ENCODE measurements around the gene COL1A2.

The COL1A2 gene

GRCh38 chr7:94436700-94437099 lies 42.0 kb downstream of the COL1A2 start:
- H3K4me3 ChIP-seq = no peak overlapping the region
- no peak for TF ChIP-seq CTCF (IDR thresholded peaks at IDR 0.05)

GRCh38 chr7:94439893-94440381 lies 45.2 kb downstream of the COL1A2 start:
- TF ChIP-seq CTCF (IDR thresholded peaks at IDR 0.05) = no peak
- H3K27ac ChIP-seq = no peak overlapping the region
- no peak for DNase-seq (ENCODE audit: low spot score)
- no peak overlapping the region for H3K4me3 ChIP-seq

More at GRCh38 chr7:94436700-94437099, 42.0 kb downstream of the COL1A2 start:
- no peak overlapping the region for H3K27ac ChIP-seq
- DNase-seq (ENCODE audit: low spot score) = no peak

GRCh38 chr7:94440451-94441039 lies 45.9 kb downstream of the COL1A2 start:
- Histone ChIP-seq H3K27ac (no peak overlapping the region), H3K4me3 (no peak overlapping the region)
- no peak for TF ChIP-seq CTCF (IDR thresholded peaks at IDR 0.05)
- DNase-seq (ENCODE audit: low spot score) = no peak

GRCh38 chr7:94441138-94441537 lies 46.4 kb downstream of the COL1A2 start:
- H3K27ac ChIP-seq = no peak overlapping the region
- no peak for DNase-seq (ENCODE audit: low spot score)
- H3K4me3 ChIP-seq = no peak overlapping the region
- TF ChIP-seq CTCF (IDR thresholded peaks at IDR 0.05) = no peak

GRCh38 chr7:94442639-94443038 lies 47.9 kb downstream of the COL1A2 start:
- no peak overlapping the region for H3K4me3 ChIP-seq
- no peak for TF ChIP-seq CTCF (IDR thresholded peaks at IDR 0.05)
- H3K27ac ChIP-seq = no peak overlapping the region
- DNase-seq (ENCODE audit: low spot score) = no peak

- H3K27ac ChIP-seq = no peak overlapping the region
These were observed 50.1 kb downstream of the COL1A2 start for GRCh38 chr7:94444813-94445212.

More at GRCh38 chr7:94444813-94445212, 50.1 kb downstream of the COL1A2 start:
- no peak overlapping the region for H3K4me3 ChIP-seq
- DNase-seq (ENCODE audit: low spot score) = no peak
- TF ChIP-seq CTCF (IDR thresholded peaks at IDR 0.05) = no peak
